Right lung (tissue), 5 donors: ENCODE measurements around the gene DUS1L. TPM values are rescaled to one million over a fixed set of nuclear protein-coding genes. Genes with fewer than 3 reads are reported as not detected.

Experiments
- DNase-seq, 2 donors: peaks; one replicate each; pipeline ENCODE4 v3.0.0-alpha.2; 2013
- polyA plus RNA-seq, 5 donors: library from polyadenylated mRNA; unstranded; fragments of 120-200 nt; gene quantifications; one replicate each; pipeline versions ENCODE4 v1.2.1 to v1.2.3, GENCODE V29; 2013; ENCODE audit warnings: inconsistent platforms in 1 of 5, low replicate concordance in 1 of 5; ENCODE audit not compliant: insufficient read length in 5 of 5, insufficient read depth in 1 of 5

Gene DUS1L
- polyA plus RNA-seq, 5 donors: 51.2 to 104 (median 67.2) TPM

- DNase-seq: no peak
Observed at GRCh38 chr17:82077617-82078358, 12.2 kb upstream of the DUS1L start.

GRCh38 chr17:82076785-82077591 lies 11.4 kb upstream of the DUS1L start:
- no peak for DNase-seq

GRCh38 chr17:82076018-82076784 lies 10.6 kb upstream of the DUS1L start:
- no peak for DNase-seq

GRCh38 chr17:82073446-82073845 lies 7.8 kb upstream of the DUS1L start:
- no peak for DNase-seq

- no peak for DNase-seq
Observed at GRCh38 chr17:82072827-82073226, 7.2 kb upstream of the DUS1L start.

- DNase-seq: no peak
Observed at GRCh38 chr17:82070611-82071010, 5.0 kb upstream of the DUS1L start.

GRCh38 chr17:82065193-82065637 lies 389 bp downstream of the DUS1L start:
- DNase-seq: no peak

GRCh38 chr17:82064433-82065192 lies 991 bp downstream of the DUS1L start:
- no peak for DNase-seq

- no peak for DNase-seq
Observed at GRCh38 chr17:82063424-82064415, 1.9 kb downstream of the DUS1L start.

- no peak for DNase-seq
Observed at GRCh38 chr17:82062984-82063368, 2.6 kb downstream of the DUS1L start.

GRCh38 chr17:82062076-82062983 lies 3.3 kb downstream of the DUS1L start:
- no peak for DNase-seq

- DNase-seq: no peak
Observed at GRCh38 chr17:82061047-82061925, 4.3 kb downstream of the DUS1L start.

GRCh38 chr17:82060614-82061013 lies 5.0 kb downstream of the DUS1L start:
- DNase-seq: no peak

GRCh38 chr17:82060001-82060380 lies 5.6 kb downstream of the DUS1L start:
- no peak for DNase-seq

GRCh38 chr17:82059272-82060000 lies 6.2 kb downstream of the DUS1L start:
- no peak for DNase-seq

GRCh38 chr17:82058855-82059249 lies 6.8 kb downstream of the DUS1L start:
- DNase-seq: no peak

- no peak for DNase-seq
Observed at GRCh38 chr17:82058230-82058854, 7.3 kb downstream of the DUS1L start.
